Large intestine (tissue), 3 donors: ENCODE results near the gene UBE2S. TPM values are rescaled to one million over a fixed set of nuclear protein-coding genes. Genes with fewer than 3 reads are reported as not detected.

ENCODE experiments used
- DNase-seq, 2 donors: peaks; one replicate each; pipeline versions ENCODE4 v3.0.0 to v3.0.0-alpha.2; 2013
- H3K27ac ChIP-seq: one replicate; pipeline ENCODE4 v1.5.1; 2013; ENCODE audit warnings: low read length
- H3K27me3 ChIP-seq: 2 replicates; pipeline ENCODE4 v1.6.1; 2013; ENCODE audit warnings: low read length; ENCODE audit not compliant: control insufficient read depth, insufficient read depth
- H3K36me3 ChIP-seq: 2 replicates; pipeline ENCODE4 v1.6.1; 2013; ENCODE audit warnings: low read length; ENCODE audit not compliant: control insufficient read depth, insufficient read depth
- H3K4me1 ChIP-seq: one replicate; pipeline ENCODE4 v1.6.1; 2013; ENCODE audit warnings: low read length; ENCODE audit not compliant: control insufficient read depth, insufficient read depth
- H3K4me3 ChIP-seq: one replicate; pipeline ENCODE4 v1.5.1; 2013; ENCODE audit warnings: low read length
- H3K9me3 ChIP-seq: one replicate; pipeline ENCODE4 v1.6.1; 2013; ENCODE audit warnings: mild to moderate bottlenecking, low read depth, low read length, moderate library complexity; ENCODE audit not compliant: control insufficient read depth
- WGBS: methylation state at CpG from one replicate; pipeline ENCODE4 v1.1.5; 2013; ENCODE audit warnings: low lambda C conversion rate; ENCODE audit not compliant: insufficient coverage; 5-methylcytosine and 5-hydroxymethylcytosine counted together
- polyA plus RNA-seq: library from polyadenylated mRNA; unstranded; fragments of 120-200 nt; gene quantifications from one replicate; pipeline ENCODE4 v1.2.1, GENCODE V29; 2013

UBE2S gene
- polyA plus RNA-seq, 1 donor: 29.9 TPM

- peaks cover 30% of the 10 kb centered on the region for H3K4me1 ChIP-seq
- no CpG with 5 or more reads among the region's 72 CpGs for WGBS
- DNase-seq: peak in 1 of 2 donors; percentile 83
- H3K27ac ChIP-seq: peak within 1 kb of the TSS; percentile 92
- peaks cover 24% of the 10 kb centered on the region for H3K36me3 ChIP-seq
- peak within 1 kb of the TSS; percentile 90 for H3K4me3 ChIP-seq
- H3K27me3 ChIP-seq: no peaks in the 10 kb centered on the region
- no peaks in the 10 kb centered on the region for H3K9me3 ChIP-seq
These were observed 23.3 kb downstream of the UBE2S start, which contains the start of gene TMEM238 for GRCh38 chr19:55384131-55384919. TMEM238 (minus strand) TSS chr19:55384292; CDS start chr19:55384259, 33 bp downstream.

- no peaks in the 10 kb centered on the region for H3K27me3 ChIP-seq
- WGBS: no CpG with 5 or more reads among the region's 88 CpGs
- H3K9me3 ChIP-seq: no peaks in the 10 kb centered on the region
- peaks cover 30% of the 10 kb centered on the region for H3K4me1 ChIP-seq
- H3K4me3 ChIP-seq: peak overlapping the region; percentile 44
- peaks cover 16% of the 10 kb centered on the region for H3K36me3 ChIP-seq
- H3K27ac ChIP-seq: peak overlapping the region; percentile 55
- DNase-seq: peak in 1 of 2 donors; percentile 80
These were observed 24.1 kb downstream of the UBE2S start for GRCh38 chr19:55383279-55384130.

- H3K4me3 ChIP-seq: no peak overlapping the region
- peaks cover 21% of the 10 kb centered on the region for H3K4me1 ChIP-seq
- H3K27ac ChIP-seq: no peak overlapping the region
- no peaks in the 10 kb centered on the region for H3K9me3 ChIP-seq
- H3K36me3 ChIP-seq: peaks cover 7% of the 10 kb centered on the region
- H3K27me3 ChIP-seq: peaks cover 5% of the 10 kb centered on the region
- DNase-seq: no peak
- WGBS: no CpG with 5 or more reads among the region's 3 CpGs
These were observed 25.0 kb downstream of the UBE2S start for GRCh38 chr19:55382522-55383054.

- no peaks in the 10 kb centered on the region for H3K9me3 ChIP-seq
- WGBS: 100% methylated on average over 2 of the region's 5 CpGs
- peaks cover 15% of the 10 kb centered on the region for H3K4me1 ChIP-seq
- peaks cover 1% of the 10 kb centered on the region for H3K36me3 ChIP-seq
- no peak for DNase-seq
- H3K27me3 ChIP-seq: peaks cover 8% of the 10 kb centered on the region
- no peak overlapping the region for H3K4me3 ChIP-seq
- H3K27ac ChIP-seq: no peak overlapping the region
These were observed 25.6 kb downstream of the UBE2S start for GRCh38 chr19:55382013-55382412.

- Histone ChIP-seq H3K27me3 (peaks cover 34% of the 10 kb centered on the region), H3K4me3 (no peak overlapping the region), H3K9me3 (peaks cover 1% of the 10 kb centered on the region), H3K36me3 (no peaks in the 10 kb centered on the region), H3K27ac (no peak overlapping the region), H3K4me1 (peaks cover 10% of the 10 kb centered on the region)
- no peak for DNase-seq
- WGBS: no CpG with 5 or more reads among the region's 11 CpGs
These were observed 28.4 kb downstream of the UBE2S start for GRCh38 chr19:55379174-55379573.

- Histone ChIP-seq H3K9me3 (peaks cover 4% of the 10 kb centered on the region), H3K27ac (no peak overlapping the region), H3K27me3 (peaks cover 50% of the 10 kb centered on the region), H3K4me3 (no peak overlapping the region), H3K36me3 (no peaks in the 10 kb centered on the region), H3K4me1 (peaks cover 9% of the 10 kb centered on the region)
- no CpG with 5 or more reads among the region's 43 CpGs for WGBS
- DNase-seq: no peak
These were observed 30.0 kb downstream of the UBE2S start for GRCh38 chr19:55377356-55378131.

GRCh38 chr19:55376241-55376933 is 31.2 kb downstream of the UBE2S start, which contains the start of gene TMEM190:
TMEM190 (plus strand) TSS chr19:55376826; CDS start chr19:55376854, 28 bp downstream.
- WGBS: no CpG with 5 or more reads among the region's 21 CpGs
- Histone ChIP-seq H3K4me1 (peaks cover 9% of the 10 kb centered on the region), H3K9me3 (peaks cover 6% of the 10 kb centered on the region), H3K27ac (no peak within 1 kb of the TSS), H3K4me3 (no peak within 1 kb of the TSS), H3K36me3 (no peaks in the 10 kb centered on the region), H3K27me3 (peaks cover 61% of the 10 kb centered on the region)
- DNase-seq: no peak

GRCh38 chr19:55373993-55374757 is 33.4 kb downstream of the UBE2S start:
- Histone ChIP-seq H3K27ac (no peak overlapping the region), H3K36me3 (no peaks in the 10 kb centered on the region), H3K9me3 (peaks cover 6% of the 10 kb centered on the region), H3K4me1 (peaks cover 16% of the 10 kb centered on the region), H3K4me3 (no peak overlapping the region), H3K27me3 (peaks cover 81% of the 10 kb centered on the region)
- WGBS: 0% methylated on average over 1 of the region's 31 CpGs
- DNase-seq: no peak
